ENCODE measurements around the gene PRR19. TPM values are rescaled to one million over a fixed set of nuclear protein-coding genes. Genes with fewer than 3 reads are reported as not detected.

PRR19 gene
- total RNA-seq, 1 experiment from 2014 or later = 3.2 TPM

- H3K4me1 Mint-ChIP-seq = peaks cover 16 to 20% of the 10 kb centered on the region in 2 experiments
- Histone ChIP-seq H2BK5ac (ENCODE audit: insufficient read length, low read length) (no peak overlapping the region), H3K18ac (ENCODE audit: insufficient read length, low read depth, low read length) (no peak overlapping the region), H3K23me2 (ENCODE audit: insufficient read length, low read depth, low read length, poor library complexity, severe bottlenecking) (no peaks in the 10 kb centered on the region), H4K20me1 (ENCODE audit: control insufficient read depth, insufficient read depth, insufficient read length) (no peaks in the 10 kb centered on the region), H3K4me1 (ENCODE audit: insufficient read depth, low read length) (no peaks in the 10 kb centered on the region), H3K4ac (ENCODE audit: low read depth, low read length) (no peak overlapping the region), H3K79me1 (ENCODE audit: insufficient read depth, low read depth, low read length, poor library complexity, severe bottlenecking) (peaks cover 6% of the 10 kb centered on the region), H3K27ac (ENCODE audit: insufficient read length, low read depth, low read length) (no peak overlapping the region), H3K23ac (ENCODE audit: insufficient read length, low read depth, low read length) (no peak overlapping the region), H4K5ac (ENCODE audit: insufficient read length, low read depth, low read length) (no peak overlapping the region), H3K9ac (ENCODE audit: extremely low read depth, insufficient read length, low read length) (no peak overlapping the region), H2BK20ac (ENCODE audit: low read depth, low read length, poor library complexity, severe bottlenecking) (no peak overlapping the region), H2AK5ac (ENCODE audit: insufficient read length, low read length) (no peak overlapping the region), H2BK120ac (ENCODE audit: low read depth, low read length, poor library complexity, severe bottlenecking) (no peak overlapping the region), H3K4me2 (ENCODE audit: insufficient read depth, insufficient read length, low read length) (no peak overlapping the region), H4K8ac (replicated peaks; ENCODE audit: insufficient read length, low read depth, low read length) (no peak overlapping the region), H3T11ph (ENCODE audit: low read length) (no peak overlapping the region), H3K9me3 (ENCODE audit: control insufficient read depth, low read depth, low read length) (no peaks in the 10 kb centered on the region), H3K27me3 (ENCODE audit: insufficient read depth, low read length) (no peaks in the 10 kb centered on the region), H3K79me2 (ENCODE audit: insufficient read depth, low read length) (peaks cover 5% of the 10 kb centered on the region; the same call in 1 of the 2 replicates), H2AFZ (ENCODE audit: low read length) (no peak overlapping the region), H3K56ac (ENCODE audit: insufficient read length, low read depth, low read length) (no peak overlapping the region), H3K14ac (ENCODE audit: insufficient read depth, low read length) (no peak overlapping the region), H4K91ac (ENCODE audit: insufficient read length, low read depth, low read length) (no peak overlapping the region), H2BK12ac (ENCODE audit: insufficient read length, low read depth, low read length) (no peak overlapping the region), H2BK15ac (ENCODE audit: low read depth, low read length) (no peak overlapping the region)
- H3K27ac Mint-ChIP-seq = no peak overlapping the region
- peaks cover 2% of the 10 kb centered on the region; the same call in 1 of the 2 replicates for H3K27me3 Mint-ChIP-seq (ENCODE audit: low read depth)
- H3K4me3 Mint-ChIP-seq = no peak overlapping the region
- H3K36me3 Mint-ChIP-seq (ENCODE audit: insufficient read depth in 1 of 3, low read depth in 3 of 3) = no peaks in the 10 kb centered on the region; a peak in 1 of 7 replicates
- no peak for DNase-seq
- H3K9me3 Mint-ChIP-seq = no peaks in the 10 kb centered on the region
- no CpG with 5 or more reads among the region's 6 CpGs for WGBS (ENCODE audit: extremely low coverage, insufficient read length, low lambda C conversion rate)
- no peak for TF ChIP-seq CTCF (conservative IDR thresholded peaks at IDR 0.05)
Observed at GRCh38 chr19:42332059-42332458, 30.1 kb downstream of the PRR19 start.
